Measurements from ENCODE around the gene GBP1. TPM values are rescaled to one million over a fixed set of nuclear protein-coding genes. Genes with fewer than 3 reads are reported as not detected.
"Not testable (repeated sequence)": the region's sequence is repeated elsewhere in the genome, so short reads cannot be mapped to it uniquely, and the experiment has no call there.

The GBP1 gene
- total RNA-seq, 4 donors from 2014 or later, result 1.8 to 6.9 (median 5.0) TPM

- TF ChIP-seq POLR2A (IDR thresholded peaks at IDR 0.05) (no peak), CTCF (IDR thresholded peaks at IDR 0.05 in 4 of 5, conservative IDR thresholded peaks at IDR 0.05 in 1 of 5) (no peak)
- H3K27ac ChIP-seq, result no peak overlapping the region
- ATAC-seq (no peak), DNase-seq (no peak)
- H3K36me3 ChIP-seq, result no peaks in the 10 kb centered on the region
- H3K27me3 ChIP-seq, result no peaks in the 10 kb centered on the region
- in situ Hi-C loops (cut with MboI; ENCODE audit: low sequenced_read_pairs in 4 of 4), result no loop called here
- intact Hi-C loops (cut with DNase I; ENCODE audit: low total_unique reads), result no loop called here
- H3K9me3 ChIP-seq, result no peaks in the 10 kb centered on the region
- no peak overlapping the region for H3K4me3 ChIP-seq
- no peaks in the 10 kb centered on the region for H3K4me1 ChIP-seq
Measured at GRCh38 chr1:89050649-89051033, 14.4 kb downstream of the GBP1 start.

- DNase-seq; intact Hi-C loops (cut with DNase I; ENCODE audit: low total_unique reads); H3K4me1 ChIP-seq; H3K9me3 ChIP-seq; H3K27ac ChIP-seq; H3K27me3 ChIP-seq; H3K4me3 ChIP-seq; H3K36me3 ChIP-seq; ATAC-seq; in situ Hi-C loops (cut with MboI; ENCODE audit: low sequenced_read_pairs in 4 of 4): not testable (repeated sequence)
Measured at GRCh38 chr1:89049901-89050648, 14.9 kb downstream of the GBP1 start.

GRCh38 chr1:89049187-89049586 lies 15.8 kb downstream of the GBP1 start:
- H3K27me3 ChIP-seq; ATAC-seq; H3K9me3 ChIP-seq; H3K27ac ChIP-seq; in situ Hi-C loops (cut with MboI; ENCODE audit: low sequenced_read_pairs in 4 of 4); H3K36me3 ChIP-seq; H3K4me1 ChIP-seq; intact Hi-C loops (cut with DNase I; ENCODE audit: low total_unique reads); H3K4me3 ChIP-seq; DNase-seq: not testable (repeated sequence)

GRCh38 chr1:89047734-89048133 lies 17.3 kb downstream of the GBP1 start:
- no peak for ATAC-seq
- in situ Hi-C loops (cut with MboI; ENCODE audit: low sequenced_read_pairs in 4 of 4) (no loop called here), intact Hi-C loops (cut with DNase I; ENCODE audit: low total_unique reads) (no loop called here)
- Histone ChIP-seq H3K27me3 (no peaks in the 10 kb centered on the region), H3K9me3 (no peaks in the 10 kb centered on the region), H3K36me3 (no peaks in the 10 kb centered on the region), H3K27ac (no peak overlapping the region), H3K4me1 (no peaks in the 10 kb centered on the region), H3K4me3 (no peak overlapping the region)
- TF ChIP-seq CTCF (IDR thresholded peaks at IDR 0.05 in 4 of 5, conservative IDR thresholded peaks at IDR 0.05 in 1 of 5) (no peak), POLR2A (IDR thresholded peaks at IDR 0.05) (no peak)
- no peak for DNase-seq

GRCh38 chr1:89046318-89047183 lies 18.5 kb downstream of the GBP1 start:
- DNase-seq; H3K27ac ChIP-seq; in situ Hi-C loops (cut with MboI; ENCODE audit: low sequenced_read_pairs in 4 of 4); H3K4me3 ChIP-seq; H3K4me1 ChIP-seq; ATAC-seq; H3K36me3 ChIP-seq; intact Hi-C loops (cut with DNase I; ENCODE audit: low total_unique reads); H3K27me3 ChIP-seq; H3K9me3 ChIP-seq: not testable (repeated sequence)

GRCh38 chr1:89044970-89045721 lies 19.9 kb downstream of the GBP1 start:
- Histone ChIP-seq H3K36me3 (no peaks in the 10 kb centered on the region), H3K4me1 (no peaks in the 10 kb centered on the region), H3K27ac (no peak overlapping the region), H3K4me3 (no peak overlapping the region), H3K27me3 (no peaks in the 10 kb centered on the region), H3K9me3 (no peaks in the 10 kb centered on the region)
- intact Hi-C loops (cut with DNase I; ENCODE audit: low total_unique reads) (no loop called here), in situ Hi-C loops (cut with MboI; ENCODE audit: low sequenced_read_pairs in 4 of 4) (no loop called here)
- no peak for ATAC-seq
- TF ChIP-seq CTCF (IDR thresholded peaks at IDR 0.05 in 4 of 5, conservative IDR thresholded peaks at IDR 0.05 in 1 of 5) (no peak), POLR2A (IDR thresholded peaks at IDR 0.05) (no peak)
- DNase-seq, result no peak
